ENCODE data around the gene SAMD15. TPM values are rescaled to one million over a fixed set of nuclear protein-coding genes. Genes with fewer than 3 reads are reported as not detected.
"Not testable (repeated sequence)": the region's sequence is repeated elsewhere in the genome, so short reads cannot be mapped to it uniquely, and the experiment has no call there.

SAMD15 gene
- total RNA-seq: under 1 TPM; 0.20 to 0.27 TPM

DNA sequence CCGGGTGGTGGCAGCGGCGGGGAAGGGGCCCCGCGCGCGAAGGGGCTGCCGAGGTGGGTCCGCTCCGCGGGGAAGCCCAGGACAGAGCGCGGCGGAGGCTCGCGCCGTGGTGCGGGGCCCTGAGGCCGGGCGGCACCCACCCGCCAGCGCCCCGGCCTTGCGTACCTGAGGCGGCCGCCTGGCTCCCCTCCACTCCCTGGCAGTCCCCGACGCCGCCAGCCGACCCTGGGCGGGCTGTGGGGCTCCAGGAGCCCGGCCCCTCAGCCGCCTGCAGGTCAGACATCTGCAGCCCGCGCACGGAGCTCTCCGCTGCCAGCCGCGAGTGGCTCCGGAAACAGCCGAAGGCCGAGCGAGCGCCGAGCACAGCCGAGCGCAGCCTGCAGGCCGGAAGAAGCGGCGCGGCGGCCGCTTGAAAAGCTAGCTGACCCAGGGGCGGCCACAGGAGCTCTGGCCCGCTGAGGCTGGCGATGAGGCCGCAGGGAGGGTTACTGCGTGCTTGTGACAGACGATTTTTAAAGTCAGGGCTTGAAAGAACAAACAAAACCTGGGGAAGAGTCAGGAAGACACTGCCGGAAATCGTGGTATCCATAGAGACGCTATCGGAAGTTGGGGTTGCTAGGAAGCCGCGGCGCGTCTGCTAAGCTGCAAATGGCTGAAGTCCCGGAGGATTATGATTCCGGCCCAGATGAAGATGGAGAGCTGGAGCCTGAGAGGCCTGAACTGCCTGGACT, at the start of gene SAMD15, which contains the start of gene TMED8:
TSS of gene SAMD15 (plus strand) at position 609 of the 731 bp plus-strand sequence. CDS start at position 649, 40 bp downstream.
TSS of gene TMED8 (minus strand) at position 324 of the 731 bp plus-strand sequence. CDS start at position 283, 41 bp downstream.
- Mint-ChIP-seq H3K9me3 (peaks cover 0 to 10% of the 10 kb centered on the region in 2 donors), H3K36me3 (peaks cover 6 to 35% of the 10 kb centered on the region in 2 donors), H3K27ac (peak within 1 kb of the TSS in 1 of 2 donors; percentile 98)
- ATAC-seq (peak; percentile 95 to 96), DNase-seq (ENCODE audit: low spot score in 2 of 2) (peak; percentile 83 to 85)

DNA sequence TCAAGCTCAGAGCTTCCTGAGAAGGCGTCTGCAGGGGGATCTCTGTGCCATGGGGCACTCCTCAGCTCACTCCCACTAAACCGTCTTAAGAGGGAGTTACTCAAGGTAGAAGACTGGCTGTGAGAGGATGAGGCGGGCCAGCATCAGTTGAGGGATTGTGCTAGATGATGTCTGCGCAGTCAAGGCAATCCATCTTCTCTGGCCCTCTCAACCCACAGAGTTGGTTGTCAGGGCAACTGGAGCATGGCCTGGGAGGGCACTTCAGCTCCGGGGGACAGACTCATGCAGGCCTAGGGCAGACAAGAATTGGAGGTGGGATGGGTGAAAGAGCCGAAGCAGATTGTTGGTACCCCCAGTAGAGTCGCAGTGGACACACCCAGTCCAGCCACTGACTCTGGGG, 47.3 kb upstream of the SAMD15 start:
- Mint-ChIP-seq H3K36me3 (no peaks in the 10 kb centered on the region), H3K27ac (no peak overlapping the region), H3K9me3 (no peaks in the 10 kb centered on the region)
- ATAC-seq (no peak), DNase-seq (ENCODE audit: low spot score in 2 of 2) (no peak)

DNA sequence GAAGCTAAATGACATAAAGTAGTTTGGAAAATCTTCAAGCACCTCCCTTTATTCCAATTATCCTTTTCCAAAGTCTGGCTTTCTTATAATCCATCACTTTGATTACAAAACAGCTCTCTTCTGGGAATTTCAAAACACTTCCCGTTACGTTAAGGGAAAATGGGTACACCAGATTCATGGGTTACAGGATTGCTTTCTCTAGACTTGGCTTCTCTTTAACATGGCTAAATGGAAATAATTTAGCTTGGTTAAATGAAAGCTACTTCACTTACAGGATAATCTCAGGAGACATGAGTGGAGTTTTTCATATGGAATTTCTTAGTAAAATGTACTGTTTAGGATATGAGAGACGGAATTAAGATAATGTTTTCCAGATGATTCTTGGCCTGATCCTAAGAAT, 41.6 kb upstream of the SAMD15 start:
- no peaks in the 10 kb centered on the region for H3K36me3 Mint-ChIP-seq
- no peak for ATAC-seq
- no peaks in the 10 kb centered on the region for H3K9me3 Mint-ChIP-seq
- no peak for DNase-seq (ENCODE audit: low spot score in 2 of 2)
- no peak overlapping the region for H3K27ac Mint-ChIP-seq

DNA sequence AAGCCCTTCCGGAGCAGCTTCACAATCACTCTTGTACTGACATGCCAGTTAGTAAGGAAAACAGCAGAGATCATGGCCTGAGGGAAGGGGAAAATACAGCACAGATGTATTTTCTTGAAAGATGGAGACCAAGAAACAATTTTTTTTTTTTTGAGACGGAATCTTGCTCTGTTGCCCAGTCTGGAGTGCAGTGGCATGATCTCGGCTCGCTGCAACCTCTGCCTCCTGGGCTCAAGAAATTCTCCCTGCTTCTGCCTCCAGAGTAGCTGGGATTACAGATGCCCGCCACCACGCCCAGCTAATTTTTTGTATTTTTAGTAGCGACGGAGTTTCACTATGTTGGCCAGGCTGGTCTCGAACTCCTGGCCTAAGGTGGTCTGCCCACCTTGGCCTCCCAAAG, 39.9 kb upstream of the SAMD15 start:
- H3K9me3 Mint-ChIP-seq; H3K36me3 Mint-ChIP-seq; H3K27ac Mint-ChIP-seq; ATAC-seq; DNase-seq (ENCODE audit: low spot score in 2 of 2): not testable (repeated sequence)

DNA sequence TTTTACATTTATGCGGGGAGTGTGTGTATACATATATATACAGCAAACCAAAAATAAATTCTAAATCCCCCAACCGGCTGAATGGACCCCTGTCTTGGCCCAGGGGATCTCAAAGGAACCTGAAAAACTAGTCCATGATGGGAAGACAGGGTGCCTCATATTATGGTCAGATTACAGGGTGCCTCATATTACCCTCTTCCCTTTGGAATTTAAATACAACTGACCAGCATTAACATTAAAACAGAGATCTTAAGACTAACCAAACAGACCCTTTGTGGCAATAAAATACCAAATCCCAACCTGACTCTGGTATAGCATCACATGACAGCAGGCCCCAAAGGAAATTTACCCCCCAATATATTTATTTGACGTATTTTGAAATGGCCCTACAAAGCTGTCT, 39.3 kb upstream of the SAMD15 start:
- Mint-ChIP-seq H3K27ac (no peak overlapping the region), H3K9me3 (no peaks in the 10 kb centered on the region), H3K36me3 (peaks cover 6% of the 10 kb centered on the region in 2 donors)
- no peak for DNase-seq (ENCODE audit: low spot score in 2 of 2)
- ATAC-seq: no peak

DNA sequence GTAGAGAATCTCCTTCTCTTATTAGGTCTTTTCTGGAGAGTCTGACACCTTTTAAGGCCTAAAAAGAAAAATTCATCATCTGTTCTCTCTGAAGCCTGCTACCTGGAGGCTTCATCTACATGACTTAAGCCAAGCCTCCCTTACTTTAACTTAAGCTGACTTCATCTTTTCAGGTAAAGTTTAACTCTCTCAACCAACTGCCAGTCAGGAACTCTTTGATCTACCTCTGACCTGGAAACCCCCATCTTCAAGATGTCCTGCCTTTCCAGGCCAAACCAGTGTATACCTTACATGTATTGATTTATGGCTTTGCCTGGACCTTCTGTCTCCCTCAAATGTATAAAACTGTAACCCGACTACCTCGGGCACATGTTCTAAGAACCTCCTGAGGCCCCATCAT, 38.9 kb upstream of the SAMD15 start:
- peaks cover 6% of the 10 kb centered on the region in 2 donors for H3K36me3 Mint-ChIP-seq
- ATAC-seq (no peak), DNase-seq (ENCODE audit: low spot score in 2 of 2) (no peak)
- H3K27ac Mint-ChIP-seq: peak overlapping the region in 1 of 2 donors; percentile 66
- no peaks in the 10 kb centered on the region for H3K9me3 Mint-ChIP-seq

DNA sequence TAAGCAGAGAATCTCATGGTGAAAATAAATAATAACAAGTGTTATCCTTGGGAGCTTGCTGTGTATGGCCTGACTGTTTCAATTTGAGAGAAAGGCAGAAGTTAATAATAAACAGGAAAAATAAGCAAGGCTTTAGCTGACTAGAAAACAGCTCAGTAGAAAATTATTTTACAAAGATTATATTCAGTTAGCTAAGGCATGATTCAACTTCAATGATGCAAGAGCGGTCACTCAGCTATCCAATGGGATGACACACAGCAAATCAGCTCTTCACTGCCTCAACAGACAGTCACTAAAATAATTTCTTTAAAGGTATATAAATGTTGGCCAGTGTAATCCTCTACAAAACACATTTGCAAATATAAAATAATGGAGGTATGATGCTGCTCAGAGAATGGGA, 37.8 kb upstream of the SAMD15 start:
- ATAC-seq: no peak
- Mint-ChIP-seq H3K27ac (no peak overlapping the region), H3K9me3 (no peaks in the 10 kb centered on the region), H3K36me3 (peaks cover 6 to 11% of the 10 kb centered on the region in 2 donors)
- no peak for DNase-seq (ENCODE audit: low spot score in 2 of 2)

DNA sequence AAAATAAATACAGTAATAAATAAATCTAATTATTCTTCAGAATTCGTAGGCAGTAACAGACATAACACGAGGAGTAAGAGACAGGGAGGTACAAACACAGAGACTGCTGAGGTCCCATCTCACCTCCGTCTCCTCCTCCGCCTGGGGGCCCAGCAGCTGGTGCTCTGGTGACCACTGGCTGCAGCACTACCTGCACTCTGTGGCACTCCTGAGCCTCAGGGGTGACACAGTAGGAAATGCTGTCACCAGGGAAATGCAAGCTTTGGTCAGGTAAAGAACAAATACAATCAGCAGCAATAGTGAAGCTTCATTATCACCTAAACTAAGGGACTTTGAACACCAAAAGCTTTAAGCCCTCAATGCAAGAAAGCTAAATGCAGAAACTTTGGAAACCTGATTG, 36.8 kb upstream of the SAMD15 start:
- H3K36me3 Mint-ChIP-seq: peaks cover 6 to 11% of the 10 kb centered on the region in 2 donors
- ATAC-seq (no peak), DNase-seq (ENCODE audit: low spot score in 2 of 2) (no peak)
- H3K9me3 Mint-ChIP-seq: no peaks in the 10 kb centered on the region
- H3K27ac Mint-ChIP-seq: no peak overlapping the region

DNA sequence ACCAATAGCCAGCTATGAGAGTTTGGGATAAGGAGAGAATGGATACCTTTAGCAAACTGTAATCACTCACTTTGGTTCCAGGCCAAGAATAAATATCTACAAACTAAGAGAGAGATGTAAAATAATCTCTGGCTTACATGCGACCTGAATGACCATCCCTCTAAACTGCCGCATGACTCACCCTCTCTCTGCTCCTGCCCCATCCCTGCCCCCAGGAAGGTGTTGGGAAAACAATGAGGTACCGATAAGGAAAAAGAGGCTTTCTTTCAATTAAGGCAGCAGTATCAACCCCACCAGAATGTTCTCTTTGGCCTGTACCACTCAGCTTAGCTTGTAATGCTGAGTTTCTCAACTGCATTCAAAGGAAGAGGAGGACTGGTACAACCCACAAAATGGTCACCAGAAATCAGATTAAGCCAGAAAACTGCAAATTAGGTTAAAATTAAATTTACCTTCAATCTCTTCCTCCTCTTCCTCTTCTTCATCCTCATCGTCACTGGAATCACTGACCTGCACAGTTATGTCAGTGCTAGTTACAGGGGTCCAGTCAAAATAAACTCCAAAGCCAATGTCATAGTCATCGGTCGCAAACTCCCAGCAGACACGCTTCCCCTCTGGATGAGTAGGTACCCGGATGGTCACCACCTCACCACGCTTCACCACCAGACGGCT, 34.3 kb upstream of the SAMD15 start:
- peaks cover 6 to 11% of the 10 kb centered on the region in 2 donors for H3K36me3 Mint-ChIP-seq

DNA sequence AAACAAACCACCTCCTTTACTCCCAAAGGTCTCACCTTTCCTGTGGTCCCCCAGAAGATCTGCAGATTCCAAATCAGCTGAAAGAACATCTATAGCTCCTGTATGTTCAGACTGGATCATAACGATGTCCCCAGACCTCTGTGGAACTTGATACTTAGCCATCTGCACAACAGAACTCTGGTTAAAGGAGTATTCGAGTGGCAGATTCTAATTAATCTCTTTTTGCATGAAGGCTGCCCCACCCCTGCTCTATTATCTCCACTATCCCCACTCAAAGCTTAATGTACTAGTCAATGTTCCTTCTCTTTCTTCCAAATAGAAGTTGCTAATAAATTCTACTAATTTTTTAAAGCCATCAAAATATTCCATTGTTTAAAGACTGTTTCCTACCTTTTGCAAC, 33.5 kb upstream of the SAMD15 start:
- H3K36me3 Mint-ChIP-seq: peaks cover 6 to 11% of the 10 kb centered on the region in 2 donors

More for the DNA sequence above, 34.3 kb upstream of the SAMD15 start:
- no peak for ATAC-seq
- DNase-seq (ENCODE audit: low spot score in 2 of 2): no peak
- Mint-ChIP-seq H3K9me3 (no peaks in the 10 kb centered on the region), H3K27ac (peak overlapping the region in 1 of 2 donors; percentile 73)

DNA sequence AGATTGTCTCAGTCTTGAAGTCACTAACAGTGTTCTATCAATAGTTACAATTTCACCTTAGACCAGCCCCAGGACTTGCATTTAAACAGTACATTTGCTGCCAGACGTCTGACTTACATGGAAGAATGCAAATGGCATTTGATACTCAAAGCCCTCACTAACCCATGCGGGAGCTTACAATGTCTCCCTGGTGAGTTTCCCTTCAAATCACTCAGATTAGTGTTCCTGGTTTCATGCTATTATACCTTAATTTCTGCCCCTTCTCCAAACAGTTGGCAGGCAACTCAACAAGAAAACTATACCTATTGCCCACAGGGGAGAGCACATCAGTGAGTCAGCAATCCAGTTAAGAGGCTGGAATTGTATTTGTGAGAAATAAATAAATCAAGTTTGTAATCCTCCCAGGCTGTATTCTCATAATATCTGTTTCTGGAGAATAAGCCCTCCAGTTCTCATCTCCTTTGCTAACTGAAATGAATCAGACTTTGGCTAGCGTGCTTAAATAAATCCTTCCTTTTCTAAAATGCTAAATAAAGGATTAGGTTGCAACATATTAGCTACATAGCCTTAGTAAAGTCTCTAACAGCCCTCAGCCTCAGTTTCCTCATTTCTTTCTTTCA, 32.7 kb upstream of the SAMD15 start:
- H3K9me3 Mint-ChIP-seq: no peaks in the 10 kb centered on the region
- peaks cover 6 to 11% of the 10 kb centered on the region in 2 donors for H3K36me3 Mint-ChIP-seq

More for the DNA sequence above, 33.5 kb upstream of the SAMD15 start:
- ATAC-seq: no peak
- Mint-ChIP-seq H3K9me3 (no peaks in the 10 kb centered on the region), H3K27ac (no peak overlapping the region)
- DNase-seq (ENCODE audit: low spot score in 2 of 2): no peak

DNA sequence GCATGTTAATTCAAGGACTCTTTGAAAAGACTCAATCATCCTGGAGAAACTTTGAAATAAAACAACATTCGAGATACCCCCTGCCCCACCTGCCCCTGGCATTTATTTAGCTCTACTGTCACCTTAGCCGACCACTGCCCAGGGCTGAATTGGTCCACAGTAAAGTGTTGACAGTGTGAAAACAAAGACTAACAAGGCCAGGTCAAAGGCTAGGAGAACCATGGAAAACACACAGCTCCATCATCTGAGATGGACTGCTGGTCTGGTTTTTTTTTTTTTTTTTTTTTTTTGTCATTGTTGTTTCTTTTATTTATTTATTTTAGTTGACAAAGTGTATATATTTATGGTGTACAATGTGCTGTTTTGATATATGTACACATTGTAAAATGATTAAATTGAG, 30.7 kb upstream of the SAMD15 start:
- Mint-ChIP-seq H3K27ac (no peak overlapping the region), H3K36me3 (peaks cover 0 to 6% of the 10 kb centered on the region in 2 donors), H3K9me3 (no peaks in the 10 kb centered on the region)
- DNase-seq (ENCODE audit: low spot score in 2 of 2) (no peak), ATAC-seq (no peak)

More for the DNA sequence above, 32.7 kb upstream of the SAMD15 start:
- ATAC-seq: no peak
- no peak for DNase-seq (ENCODE audit: low spot score in 2 of 2)
- peak overlapping the region in 1 of 2 donors; percentile 79 for H3K27ac Mint-ChIP-seq

DNA sequence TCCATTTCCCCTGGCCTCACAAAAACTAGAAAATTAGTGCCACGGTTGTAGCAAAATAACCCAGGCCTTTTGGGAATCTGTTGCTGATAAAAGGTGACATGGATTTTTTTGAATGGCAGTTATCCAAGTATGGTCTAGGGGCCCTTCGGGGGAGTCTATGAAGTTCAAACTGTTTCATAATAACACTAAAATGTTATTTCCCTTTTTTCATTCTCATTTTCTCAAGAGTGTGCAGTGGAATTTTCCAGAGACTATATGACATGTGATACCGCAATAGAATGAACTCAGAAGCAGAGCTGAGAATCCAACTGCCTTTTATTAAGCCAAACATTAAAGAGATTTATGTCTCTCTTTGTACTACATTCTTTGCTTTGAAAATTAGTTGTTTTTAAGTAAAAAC, 29.4 kb upstream of the SAMD15 start:
- Mint-ChIP-seq H3K36me3 (peaks cover 0 to 5% of the 10 kb centered on the region in 2 donors), H3K9me3 (no peaks in the 10 kb centered on the region), H3K27ac (peak overlapping the region in 1 of 2 donors; percentile 44)
- DNase-seq (ENCODE audit: low spot score in 2 of 2): no peak
- ATAC-seq: no peak

DNA sequence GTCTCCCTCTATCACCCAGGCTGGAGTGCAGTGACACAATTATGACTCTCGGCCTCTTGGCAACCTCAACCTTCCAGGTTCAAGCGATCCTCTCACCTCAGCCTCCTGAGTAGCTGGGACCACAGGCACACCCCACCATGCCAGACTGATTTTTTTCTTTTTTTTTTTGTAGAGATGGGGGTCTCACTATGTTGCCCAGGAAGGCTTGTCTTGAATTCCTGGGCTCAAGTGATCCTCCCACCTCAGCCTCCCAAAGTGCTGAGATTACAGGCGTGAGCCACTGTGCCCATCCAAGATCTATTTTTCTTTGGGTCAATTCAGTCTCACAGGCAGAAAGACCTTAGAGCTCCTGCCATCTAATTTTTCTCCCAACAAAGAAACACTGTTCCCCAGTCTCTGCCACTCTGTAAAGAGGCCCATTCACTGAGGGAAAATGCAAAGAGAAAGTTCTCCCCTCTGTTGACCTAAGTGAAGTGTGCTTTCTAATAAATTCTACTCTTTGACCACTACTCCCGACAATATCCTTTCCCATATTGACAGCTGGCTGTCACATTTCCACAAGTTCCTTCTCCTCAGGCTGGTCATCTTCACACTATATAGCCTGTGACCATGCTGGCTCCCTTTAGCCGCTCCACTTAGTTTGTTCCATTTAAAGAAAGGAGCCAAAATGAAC, 23.6 kb upstream of the SAMD15 start:
- Mint-ChIP-seq H3K9me3 (no peaks in the 10 kb centered on the region), H3K27ac (no peak overlapping the region), H3K36me3 (no peaks in the 10 kb centered on the region)
- ATAC-seq (no peak), DNase-seq (ENCODE audit: low spot score in 2 of 2) (no peak)

DNA sequence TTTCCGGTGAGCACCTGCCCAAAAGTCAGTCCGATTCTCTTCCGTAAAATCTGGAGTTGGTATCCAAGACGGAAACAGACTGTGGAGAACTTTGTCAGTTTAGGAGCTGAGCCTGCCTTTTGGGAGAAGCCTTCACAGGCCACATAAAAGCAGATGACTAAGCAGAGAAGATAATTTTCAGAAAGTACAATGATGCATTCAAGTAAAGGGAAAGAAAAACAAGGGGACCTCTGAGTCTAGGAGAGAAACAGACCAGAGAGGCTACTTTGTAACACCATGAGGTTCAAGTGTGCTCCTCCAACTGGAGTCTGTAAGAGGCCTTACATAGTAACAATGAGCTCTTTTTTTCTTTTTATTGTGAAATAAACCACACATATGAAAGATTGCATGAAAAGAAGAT, 21.4 kb upstream of the SAMD15 start:
- no peaks in the 10 kb centered on the region for H3K9me3 Mint-ChIP-seq
- no peak for DNase-seq (ENCODE audit: low spot score in 2 of 2)
- no peaks in the 10 kb centered on the region for H3K36me3 Mint-ChIP-seq
- no peak for ATAC-seq
- H3K27ac Mint-ChIP-seq: no peak overlapping the region

DNA sequence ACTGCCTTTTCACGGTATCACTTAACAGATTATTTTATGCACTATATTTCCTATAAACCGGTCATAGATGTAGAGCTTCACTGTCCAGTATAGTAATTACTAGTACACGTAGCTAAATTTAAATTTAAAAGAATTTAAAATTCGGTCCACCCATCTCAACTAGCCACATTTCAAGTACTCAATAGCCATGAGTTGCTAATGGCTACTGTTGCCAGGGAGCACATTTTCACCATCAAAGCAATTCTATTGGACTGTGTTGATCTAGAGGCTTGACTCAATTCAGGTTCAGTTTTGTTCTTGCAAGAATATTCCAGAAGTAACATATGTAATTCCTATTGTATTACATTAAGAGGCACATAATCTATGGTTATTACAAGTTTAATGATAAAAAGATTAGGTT, 20.3 kb upstream of the SAMD15 start:
- no peak for ATAC-seq
- H3K36me3 Mint-ChIP-seq: no peaks in the 10 kb centered on the region
- H3K27ac Mint-ChIP-seq: no peak overlapping the region
- no peak for DNase-seq (ENCODE audit: low spot score in 2 of 2)
- H3K9me3 Mint-ChIP-seq: no peaks in the 10 kb centered on the region

DNA sequence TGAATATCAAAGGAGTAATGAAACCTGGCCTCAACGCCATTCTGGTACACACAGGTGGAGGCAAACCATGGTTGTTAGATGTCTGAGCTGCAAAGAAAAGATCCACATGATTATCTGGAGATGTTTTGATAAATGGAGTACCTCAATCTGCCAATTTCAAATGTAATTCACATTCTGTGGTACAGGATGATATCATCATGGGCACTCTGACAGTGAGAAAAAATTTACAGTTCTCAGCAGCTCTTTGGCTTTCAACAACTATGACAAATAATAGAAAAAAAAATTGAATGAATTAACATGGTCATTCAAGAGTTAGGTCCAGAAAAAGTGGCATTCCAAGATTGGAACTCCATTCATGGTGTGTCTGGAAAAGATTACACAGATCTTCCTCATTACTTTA, 17.6 kb upstream of the SAMD15 start:
- no peaks in the 10 kb centered on the region for H3K9me3 Mint-ChIP-seq
- no peak for ATAC-seq
- H3K27ac Mint-ChIP-seq: no peak overlapping the region
- no peak for DNase-seq (ENCODE audit: low spot score in 2 of 2)
- H3K36me3 Mint-ChIP-seq: no peaks in the 10 kb centered on the region
